Measurements from ENCODE around the gene AP1B1. TPM values are rescaled to one million over a fixed set of nuclear protein-coding genes. Genes with fewer than 3 reads are reported as not detected.
"Not testable (repeated sequence)": the region's sequence is repeated elsewhere in the genome, so short reads cannot be mapped to it uniquely, and the experiment has no call there.

AP1B1 gene
- total RNA-seq, 2 donors from 2014 or later, result 53.7 to 63.0 TPM

DNA sequence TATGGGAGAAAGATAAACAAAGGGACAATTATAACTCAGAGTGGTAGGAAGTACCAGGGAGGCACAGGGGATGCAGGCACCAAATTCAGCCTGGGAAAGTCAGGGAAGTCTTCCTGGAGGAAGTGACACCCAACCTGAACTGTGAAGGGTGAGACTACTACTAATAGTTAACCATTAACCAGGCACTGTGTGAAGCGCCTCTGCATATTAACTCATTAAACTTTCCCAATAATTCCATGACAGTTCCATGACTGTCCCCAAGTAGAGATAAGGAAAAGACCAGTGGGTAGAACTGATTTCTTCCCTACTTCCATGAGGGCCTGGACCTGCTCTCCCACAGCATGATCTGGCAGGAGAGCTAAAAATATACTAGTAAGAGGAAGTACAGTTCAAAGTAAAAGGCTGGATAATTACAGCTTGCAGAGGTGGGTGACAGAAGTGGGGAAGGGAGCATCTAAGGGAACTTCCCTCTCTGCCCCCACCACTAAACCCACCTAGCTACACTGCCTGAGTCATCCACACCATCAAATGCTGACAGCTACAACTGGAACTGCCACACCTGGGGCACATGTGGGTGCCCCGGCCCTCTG is 4.7 kb upstream of the AP1B1 start:
- no peak for DNase-seq (ENCODE audit: low spot score)
- intact Hi-C loops (cut with DNase I), result loop anchor here in 1 of 2 donors (10.0 kb wide), 1 partner anchor 112 kb away; no protein-coding TSS in a partner anchor

GRCh38 chr22:29391546-29391945 is 3.2 kb upstream of the AP1B1 start:
- DNase-seq (ENCODE audit: low spot score), result no peak

GRCh38 chr22:29390270-29390669 is 1.9 kb upstream of the AP1B1 start:
- DNase-seq (ENCODE audit: low spot score), result no peak
- intact Hi-C loops (cut with DNase I), result loop anchor here in 1 of 2 donors (10.0 kb wide), 1 partner anchor 115 kb away; no protein-coding TSS in a partner anchor

More at GRCh38 chr22:29391546-29391945, 3.2 kb upstream of the AP1B1 start:
- intact Hi-C loops (cut with DNase I), result loop anchor here in 1 of 2 donors (10.0 kb wide), 1 partner anchor 113 kb away; no protein-coding TSS in a partner anchor

GRCh38 chr22:29388759-29389090 is 355 bp upstream of the AP1B1 start:
- DNase-seq (ENCODE audit: low spot score), result no peak
- intact Hi-C loops (cut with DNase I), result no loop called here

GRCh38 chr22:29386708-29387107 is 1.7 kb downstream of the AP1B1 start:
- intact Hi-C loops (cut with DNase I), result no loop called here
- no peak for DNase-seq (ENCODE audit: low spot score)

DNA sequence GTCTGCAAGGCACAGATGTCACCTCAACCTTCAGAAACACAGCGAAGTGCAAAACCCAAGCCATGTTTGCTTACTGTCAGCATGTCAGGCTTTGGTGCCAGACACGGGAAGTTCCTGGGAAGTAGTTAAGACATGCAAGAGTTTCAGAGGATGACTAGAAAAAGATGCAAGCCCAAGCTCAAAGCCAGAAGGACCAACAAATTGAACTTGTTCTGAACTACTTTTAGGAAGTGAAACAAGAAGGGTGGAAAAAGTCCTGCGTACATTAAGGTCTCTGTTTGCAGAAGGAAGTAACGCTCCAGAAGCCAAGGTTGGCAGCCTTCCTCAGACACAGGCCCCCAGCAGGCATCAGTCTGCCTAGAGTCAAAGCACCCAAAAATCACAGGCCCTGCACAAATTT is 2.6 kb downstream of the AP1B1 start:
- intact Hi-C loops (cut with DNase I), result no loop called here
- peak; percentile 85 for DNase-seq (ENCODE audit: low spot score)

DNA sequence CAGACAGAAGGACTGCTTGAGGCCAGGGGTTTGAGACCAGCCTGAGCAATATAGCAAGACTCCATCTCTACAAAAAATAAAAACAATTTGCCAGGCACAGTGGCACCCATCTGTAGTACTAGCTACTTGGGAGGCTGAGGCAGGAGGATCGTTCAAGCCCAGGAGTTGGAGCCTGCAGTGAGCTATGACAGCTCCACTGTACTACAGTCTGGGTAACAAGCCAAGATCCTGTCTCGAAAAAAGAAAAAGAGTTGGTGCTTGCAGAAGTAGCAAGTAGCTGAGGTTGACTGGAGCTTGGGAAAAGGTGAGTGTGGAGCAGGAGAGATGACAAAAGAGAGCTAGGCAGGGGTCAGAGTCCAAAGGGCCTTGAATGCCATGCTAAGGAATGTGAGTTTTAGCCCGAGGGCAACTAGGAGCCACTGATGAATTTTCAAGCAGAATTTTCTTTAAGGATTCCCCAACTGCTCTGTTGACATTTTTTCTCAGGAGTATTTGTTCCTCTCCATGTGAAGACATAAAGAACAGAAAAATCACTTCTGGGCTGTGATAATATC is 3.1 kb downstream of the AP1B1 start:
- intact Hi-C loops (cut with DNase I), result no loop called here
- DNase-seq (ENCODE audit: low spot score), result no peak

DNA sequence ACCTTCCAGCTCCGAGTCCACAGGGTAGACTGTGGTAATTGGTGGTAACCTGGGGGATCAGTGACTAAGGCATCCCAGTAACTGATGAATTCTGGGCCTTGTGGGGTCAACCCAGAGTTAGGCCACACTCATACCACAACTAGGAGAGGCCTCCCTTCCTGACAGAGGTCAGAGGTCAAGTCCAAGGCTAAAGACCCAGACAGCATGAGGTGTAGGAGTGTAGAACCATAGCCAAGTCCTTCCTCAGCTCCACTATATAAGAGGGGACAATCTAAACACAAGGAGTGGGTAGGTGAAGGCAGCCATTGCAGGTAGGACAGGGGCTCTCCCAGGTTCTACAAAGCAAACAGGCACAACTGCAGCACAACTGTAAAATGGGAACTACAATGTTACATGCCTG is 4.6 kb downstream of the AP1B1 start:
- no peak for DNase-seq (ENCODE audit: low spot score)
- intact Hi-C loops (cut with DNase I), result no loop called here

- DNase-seq (ENCODE audit: low spot score), result no peak
- intact Hi-C loops (cut with DNase I), result no loop called here
These were observed 5.6 kb downstream of the AP1B1 start for GRCh38 chr22:29382580-29383302.

DNA sequence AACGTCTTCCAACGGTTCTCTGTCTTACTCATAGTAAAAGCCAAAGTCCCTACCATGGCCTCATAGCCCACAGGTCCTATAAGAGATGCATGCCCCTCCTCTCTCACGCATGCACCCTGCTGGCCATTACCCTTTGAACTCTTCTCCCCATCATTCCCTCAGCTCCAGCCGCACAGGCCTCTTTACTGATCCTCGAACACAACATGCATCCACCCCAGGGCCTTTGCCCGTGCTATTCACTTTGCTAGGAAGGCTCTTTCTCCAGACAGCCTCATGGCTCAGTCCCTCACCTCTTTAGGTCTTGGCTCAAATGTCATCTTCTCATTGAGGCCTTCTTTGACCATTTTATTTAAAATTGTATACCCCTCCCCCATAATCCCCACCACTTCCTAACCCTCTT is 7.5 kb downstream of the AP1B1 start:
- intact Hi-C loops (cut with DNase I), result no loop called here
- DNase-seq (ENCODE audit: low spot score), result no peak

DNA sequence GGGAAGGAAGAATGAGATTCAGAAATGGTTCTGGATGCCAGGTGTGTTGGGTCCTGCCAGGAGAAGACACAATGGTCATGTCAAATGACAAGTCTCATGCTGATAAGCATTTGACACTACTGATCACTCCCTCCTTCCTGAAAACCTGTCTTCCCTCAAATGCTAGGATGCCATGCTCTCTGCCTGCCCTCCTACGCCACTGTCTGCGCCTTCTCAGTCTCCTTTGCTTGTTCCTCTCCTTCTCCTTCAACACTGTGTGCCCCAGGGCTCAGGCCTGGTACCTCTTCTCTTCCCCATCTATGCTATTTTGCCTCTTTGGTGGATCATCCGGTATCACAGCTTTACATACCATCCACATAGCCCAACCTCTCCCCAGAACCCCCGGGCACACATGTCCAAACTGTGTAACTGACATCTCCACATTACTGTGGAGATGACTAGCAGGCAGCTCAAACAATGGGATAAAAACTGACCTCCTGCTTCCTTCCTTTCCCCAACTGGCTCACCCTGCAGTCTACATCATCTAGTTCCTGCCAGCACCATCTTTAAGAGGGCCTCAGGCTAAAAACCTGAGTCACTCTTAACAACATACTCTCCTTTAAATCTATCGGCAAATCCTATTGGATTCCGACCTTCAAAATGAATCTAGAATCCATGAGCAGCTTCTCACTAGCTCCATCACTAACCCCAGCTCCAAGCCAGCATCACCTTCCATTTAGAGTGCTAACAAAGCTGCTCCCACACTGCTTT is 8.2 kb downstream of the AP1B1 start:
- DNase-seq (ENCODE audit: low spot score), result no peak
- intact Hi-C loops (cut with DNase I), result no loop called here

GRCh38 chr22:29379258-29379657 is 9.1 kb downstream of the AP1B1 start:
- no peak for DNase-seq (ENCODE audit: low spot score)
- intact Hi-C loops (cut with DNase I), result no loop called here

DNA sequence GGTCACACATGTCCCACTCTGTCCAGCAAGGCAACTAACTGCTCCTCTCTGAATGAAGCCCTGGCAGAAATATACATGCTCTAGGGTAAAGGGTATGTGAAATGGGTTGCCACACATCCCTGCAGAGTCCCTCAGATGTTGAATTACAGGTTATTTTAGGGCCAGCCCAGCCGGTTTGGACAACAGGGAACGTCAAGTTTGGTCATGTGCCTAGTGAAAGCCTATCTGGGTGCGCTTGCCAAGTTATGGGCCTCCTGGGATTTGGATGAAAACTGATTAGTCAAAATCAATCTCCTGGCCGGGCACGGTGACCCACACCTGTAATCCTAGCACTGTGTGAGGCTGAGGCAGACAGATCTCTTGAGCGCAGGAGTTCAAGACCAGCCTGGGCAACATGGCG is 10.4 kb downstream of the AP1B1 start:
- DNase-seq (ENCODE audit: low spot score), result no peak
- intact Hi-C loops (cut with DNase I), result no loop called here

GRCh38 chr22:29376705-29377104 is 11.7 kb downstream of the AP1B1 start:
- intact Hi-C loops (cut with DNase I), result not testable (repeated sequence)
- peak; percentile 61 for DNase-seq (ENCODE audit: low spot score)

DNA sequence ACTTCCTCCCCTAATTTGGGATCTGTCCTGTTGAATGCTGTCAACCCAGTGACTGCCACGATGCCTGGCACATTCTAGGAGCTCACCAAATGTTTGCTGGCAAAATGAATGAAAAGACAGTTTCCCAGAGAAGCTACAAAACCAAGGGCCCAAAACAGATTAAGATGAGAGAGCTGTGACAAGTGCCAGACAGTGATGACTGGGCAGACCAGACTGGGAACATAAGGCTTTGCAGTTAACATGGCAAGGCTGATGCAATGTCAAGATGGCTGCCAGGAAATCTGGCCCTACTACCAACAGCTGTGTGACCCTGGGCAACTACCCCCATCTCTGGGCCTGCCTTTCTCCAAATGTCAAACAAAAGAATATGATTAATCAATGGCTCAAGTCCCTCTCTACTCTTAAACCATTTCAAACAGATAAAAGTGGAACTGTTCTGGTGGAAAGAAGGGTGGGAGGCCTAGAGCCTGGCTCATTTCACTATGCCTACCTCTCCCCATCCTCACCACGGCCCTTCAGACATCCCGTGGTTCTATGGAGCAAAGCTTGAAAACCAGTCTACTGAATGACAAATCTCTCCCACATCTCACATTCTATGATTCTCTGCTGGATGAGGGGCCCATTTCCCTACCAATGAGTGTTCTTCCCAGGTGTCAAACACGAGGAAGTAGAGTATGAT is 12.8 kb downstream of the AP1B1 start:
- peak; percentile 54 for DNase-seq (ENCODE audit: low spot score)
- intact Hi-C loops (cut with DNase I), result no loop called here

- peak; percentile 55 for DNase-seq (ENCODE audit: low spot score)
- intact Hi-C loops (cut with DNase I), result not testable (repeated sequence)
These were observed 13.6 kb downstream of the AP1B1 start for GRCh38 chr22:29374806-29375205.

DNA sequence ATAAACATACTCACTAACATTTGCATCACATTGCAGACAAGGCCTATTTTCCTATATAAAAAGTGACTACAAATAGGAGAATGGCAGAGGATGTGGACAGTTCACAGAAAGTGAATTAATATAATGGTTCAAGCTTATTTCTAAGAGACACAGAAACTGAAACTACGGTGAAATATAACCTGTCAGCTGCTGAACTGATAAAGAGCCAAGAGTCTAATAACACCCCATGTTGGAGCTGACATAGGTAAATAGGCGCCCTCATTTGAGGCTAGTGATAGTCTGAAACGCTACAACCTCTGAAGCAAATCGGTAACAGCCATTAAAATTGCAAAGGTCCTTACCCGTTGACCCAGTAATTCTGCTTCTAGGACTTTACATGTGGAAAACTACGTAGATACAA is 14.0 kb downstream of the AP1B1 start:
- intact Hi-C loops (cut with DNase I), result no loop called here
- no peak for DNase-seq (ENCODE audit: low spot score)

DNA sequence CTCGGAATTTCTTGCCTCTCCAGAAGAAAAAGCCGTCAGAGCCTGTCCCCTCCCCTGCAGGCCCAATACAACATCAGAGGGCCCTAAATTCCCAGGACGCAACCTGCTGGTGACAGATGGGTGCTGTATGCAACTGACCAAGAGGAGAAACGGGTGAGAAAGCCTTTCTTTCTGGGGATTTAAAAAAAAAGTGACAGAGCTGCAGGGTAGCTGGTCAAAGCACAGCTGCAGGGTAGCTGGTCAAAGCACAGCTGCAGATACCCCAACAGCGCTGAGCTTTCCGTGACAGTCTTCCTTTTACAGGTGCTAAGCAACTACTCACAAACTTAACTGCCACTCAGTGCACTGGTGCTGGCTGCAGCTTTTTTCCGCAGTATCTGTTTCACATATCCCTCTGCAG is 17.8 kb downstream of the AP1B1 start:
- intact Hi-C loops (cut with DNase I), result no loop called here
- peak; percentile 13 for DNase-seq (ENCODE audit: low spot score)

DNA sequence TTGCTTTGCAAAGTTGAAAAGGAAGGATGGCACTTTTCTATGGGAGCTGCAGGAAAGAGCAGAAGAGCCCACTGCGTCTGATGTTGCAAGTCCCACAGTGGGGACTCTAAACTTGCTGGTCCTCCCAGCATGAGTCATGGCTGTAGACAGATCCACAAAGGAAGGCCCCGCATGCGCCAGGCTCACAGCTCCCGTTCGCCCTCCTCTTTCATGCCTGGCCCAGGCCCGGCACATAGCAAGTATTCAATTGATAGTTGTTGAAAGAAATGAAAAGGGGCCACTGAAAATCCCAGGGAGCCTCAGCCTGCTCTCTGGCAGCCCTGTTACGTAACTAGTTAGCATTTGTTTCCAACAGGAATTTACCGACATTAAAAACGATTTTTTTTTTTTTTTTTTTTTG is 18.9 kb downstream of the AP1B1 start:
- DNase-seq (ENCODE audit: low spot score), result peak; percentile 89

DNA sequence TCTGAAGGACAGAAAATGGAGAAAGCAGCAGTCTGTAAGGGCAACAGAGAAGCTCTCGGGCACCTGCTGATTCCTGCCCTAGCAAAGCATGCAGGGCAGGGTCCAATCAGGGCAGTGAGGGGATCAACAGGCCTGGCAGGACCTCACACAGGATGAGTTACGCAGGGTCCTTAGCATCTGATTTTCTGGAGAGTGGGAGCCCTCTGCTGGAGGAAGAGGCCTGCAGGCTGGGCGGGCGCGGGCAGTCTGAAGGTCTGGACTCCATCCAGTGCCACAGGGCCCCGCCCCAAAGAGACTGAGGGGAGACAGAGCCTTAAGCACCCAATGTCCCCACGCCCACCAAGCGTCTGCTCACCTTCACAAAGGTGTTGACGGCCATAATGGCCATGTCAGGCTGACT is 28.9 kb downstream of the AP1B1 start:
- no peak for DNase-seq (ENCODE audit: low spot score)
- intact Hi-C loops (cut with DNase I), result no loop called here

More for the DNA sequence above, 18.9 kb downstream of the AP1B1 start:
- intact Hi-C loops (cut with DNase I), result no loop called here

Data from posterior vena cava (tissue), 2 donors.